Measurements from ENCODE around the gene TFIP11. TPM values are rescaled to one million over a fixed set of nuclear protein-coding genes. Genes with fewer than 3 reads are reported as not detected.

The TFIP11 gene
- total RNA-seq, 1 experiment from 2014 or later: 42.6 TPM

DNA sequence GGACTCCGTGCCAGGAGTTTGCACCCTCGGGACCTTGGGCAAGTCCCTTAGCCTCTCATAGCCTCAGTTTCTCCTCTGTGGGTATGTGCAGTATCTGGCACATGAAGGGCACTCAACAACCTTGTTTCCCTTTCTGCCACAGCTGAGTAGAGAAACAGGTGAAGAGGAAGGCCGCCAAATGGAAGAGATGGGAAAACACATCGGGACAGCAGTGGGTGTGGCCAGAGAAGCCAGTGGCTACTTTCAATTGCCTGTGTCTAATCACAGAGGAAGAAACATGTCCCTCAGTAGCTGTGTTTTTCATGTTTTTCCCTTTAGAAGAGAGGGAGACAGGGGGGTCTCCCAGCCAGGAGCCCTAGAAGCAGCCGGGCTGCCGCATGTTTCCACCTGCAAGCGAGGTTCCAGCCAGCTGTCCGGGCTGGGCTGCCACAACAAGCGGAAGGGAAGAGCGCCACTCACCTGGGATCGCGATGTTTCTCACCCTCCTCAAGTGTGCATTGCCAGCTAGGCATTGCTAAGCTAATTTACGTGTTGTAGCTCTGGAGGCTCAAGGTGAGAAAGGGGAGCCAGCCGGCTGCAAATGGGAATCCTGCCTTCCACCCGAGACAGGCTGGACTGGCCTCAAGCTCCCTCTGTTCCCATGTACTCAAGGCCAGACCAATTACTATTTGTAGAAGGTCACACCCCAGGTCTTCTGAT lies 66.5 kb downstream of the TFIP11 start:
- in situ Hi-C loops (cut with HindIII; ENCODE audit: low pct_unique_long_range_greater_than_20kb, low sequenced_read_pairs): no loop called here
- DNase-seq (ENCODE audit: low read depth, low spot score): no peak

DNA sequence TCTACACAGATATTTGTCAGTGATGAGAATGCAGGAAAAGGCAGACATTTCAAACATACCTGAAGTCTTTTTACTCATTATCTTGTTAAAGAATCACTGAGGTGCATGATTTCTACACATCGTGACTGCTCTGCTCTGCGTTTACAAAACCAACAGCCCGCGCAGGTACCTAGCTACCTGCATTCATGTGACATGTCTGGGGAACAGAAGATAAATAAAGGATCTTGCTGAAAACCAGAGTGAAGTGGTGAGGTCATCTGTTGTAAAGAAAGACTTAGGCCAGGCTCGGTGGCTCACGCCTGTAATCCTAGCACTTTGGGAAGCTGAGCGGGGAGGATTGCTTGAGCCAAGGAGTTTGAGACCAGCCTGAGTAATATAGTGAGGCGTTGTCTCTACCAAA lies 67.5 kb downstream of the TFIP11 start:
- in situ Hi-C loops (cut with HindIII; ENCODE audit: low pct_unique_long_range_greater_than_20kb, low sequenced_read_pairs): no loop called here
- no peak for DNase-seq (ENCODE audit: low read depth, low spot score)

DNA sequence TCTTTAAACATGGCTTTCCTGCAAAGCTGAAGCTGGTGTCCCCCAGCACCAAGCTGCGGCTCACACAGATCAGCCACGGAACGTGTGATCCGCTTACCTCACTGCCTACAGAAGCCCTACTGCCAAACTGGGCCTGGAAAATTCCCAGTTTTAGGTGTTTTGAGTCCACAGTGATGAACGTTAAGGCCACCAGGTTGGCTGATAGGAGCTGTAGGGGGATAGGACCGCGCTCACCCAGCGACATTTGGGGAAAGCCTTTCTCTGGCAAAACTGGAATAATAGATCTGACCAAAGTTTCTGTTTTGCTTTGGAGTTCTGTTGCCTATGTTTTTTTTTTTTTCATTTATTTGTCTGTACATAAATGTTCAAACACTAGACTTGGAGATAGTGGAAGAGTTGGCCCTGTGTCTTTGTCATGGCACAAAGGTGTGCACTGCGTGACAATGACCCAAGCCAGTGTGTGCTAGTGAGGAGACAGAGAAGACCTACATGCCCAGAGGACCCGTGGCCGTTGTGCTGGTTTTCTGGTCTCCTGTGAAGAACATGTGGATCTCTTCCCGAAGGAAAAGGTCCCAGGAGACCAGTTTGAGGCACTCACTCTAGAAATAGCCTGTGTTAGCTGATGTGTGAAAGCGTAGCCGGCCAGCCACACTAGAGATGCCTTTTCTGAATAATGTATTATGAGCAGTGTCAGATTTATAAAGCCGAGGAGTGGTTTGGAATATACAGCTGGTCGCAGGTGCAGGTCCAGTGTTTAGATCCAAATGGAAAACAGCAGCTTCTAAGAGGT lies 68.2 kb downstream of the TFIP11 start:
- in situ Hi-C loops (cut with HindIII; ENCODE audit: low pct_unique_long_range_greater_than_20kb, low sequenced_read_pairs): no loop called here
- DNase-seq (ENCODE audit: low read depth, low spot score): no peak

- no peak for DNase-seq (ENCODE audit: low read depth, low spot score)
- in situ Hi-C loops (cut with HindIII; ENCODE audit: low pct_unique_long_range_greater_than_20kb, low sequenced_read_pairs): no loop called here
Observed at GRCh38 chr22:26442086-26442756, 70.1 kb downstream of the TFIP11 start.

Small RNA genes within 50 kb of the gene (small RNA-seq; reads per million reads assigned to genes)
- gene MIR548J: 0 to 0.43 reads per million in 2 experiments

Other genes with a start within 250 kb of the TFIP11 start
- gene ASPHD2, start 83.2 kb downstream of the TFIP11 start, total RNA-seq (2014; rRNA removed; shearing (Covaris generic)): 3.5 and 3.9 TPM in 2 replicates
- 351 and 357 TPM in 2 replicates for gene HPS4, start 28.7 kb downstream of the TFIP11 start, total RNA-seq (2014; rRNA removed; shearing (Covaris generic))
- gene SRRD, start 28.6 kb downstream of the TFIP11 start, total RNA-seq (2014; rRNA removed; shearing (Covaris generic)): 138 and 163 TPM in 2 replicates
- gene TPST2, start 77.7 kb upstream of the TFIP11 start, total RNA-seq (2014; rRNA removed; shearing (Covaris generic)): 25.1 and 30.5 TPM in 2 replicates
- not detected in 2 replicates for gene CRYBB1, start 105.6 kb upstream of the TFIP11 start, total RNA-seq (2014; rRNA removed; shearing (Covaris generic))
- gene CRYBA4, start 109.5 kb upstream of the TFIP11 start, total RNA-seq (2014; rRNA removed; shearing (Covaris generic)): 0.21 and 0.29 TPM in 2 replicates
- 0.32 and 0.45 TPM in 2 replicates for gene MIAT, start 145.1 kb upstream of the TFIP11 start, total RNA-seq (2014; rRNA removed; shearing (Covaris generic))

Data from SK-MEL-5 (cell line).